ENCODE measurements around the gene TVP23C.
A peak's percentile ranks its signal among the peaks of the same experiment; 100 is the strongest.
"Not testable (repeated sequence)": the region's sequence is repeated elsewhere in the genome, so short reads cannot be mapped to it uniquely, and the experiment has no call there.

TVP23C gene

GRCh38 chr17:15563375-15563857 is at the start of gene TVP23C:
TVP23C (minus strand) TSS chr17:15563483; CDS start chr17:15563448, 35 bp downstream.
- peak; percentile 78 for DNase-seq (ENCODE audit: low read depth, low spot score)

DNA sequence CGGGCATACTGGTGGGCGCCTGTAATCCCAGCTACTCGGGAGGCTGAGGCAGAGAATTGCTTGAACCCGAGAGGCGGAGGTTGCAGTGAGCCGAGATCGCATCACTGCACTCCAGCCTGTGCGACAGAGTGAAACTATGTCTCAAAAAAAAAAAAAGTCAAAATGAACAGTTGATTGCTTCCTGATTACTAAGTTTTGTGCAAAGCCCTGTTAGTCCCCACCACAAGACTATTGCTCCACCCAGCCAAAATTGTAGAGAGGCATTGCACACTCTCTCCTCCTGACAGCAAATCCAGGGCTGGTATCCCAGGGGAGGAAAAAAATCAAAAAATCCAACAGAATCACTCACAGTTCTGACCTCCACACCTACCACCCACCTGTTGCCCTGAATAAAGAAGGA is 29.7 kb upstream of the TVP23C start:
- not testable (repeated sequence) for DNase-seq (ENCODE audit: low read depth, low spot score)

GRCh38 chr17:15591986-15592385 is 28.7 kb upstream of the TVP23C start:
- peak; percentile 56 for DNase-seq (ENCODE audit: low read depth, low spot score)

GRCh38 chr17:15590844-15591243 is 27.6 kb upstream of the TVP23C start:
- not testable (repeated sequence) for DNase-seq (ENCODE audit: low read depth, low spot score)

DNA sequence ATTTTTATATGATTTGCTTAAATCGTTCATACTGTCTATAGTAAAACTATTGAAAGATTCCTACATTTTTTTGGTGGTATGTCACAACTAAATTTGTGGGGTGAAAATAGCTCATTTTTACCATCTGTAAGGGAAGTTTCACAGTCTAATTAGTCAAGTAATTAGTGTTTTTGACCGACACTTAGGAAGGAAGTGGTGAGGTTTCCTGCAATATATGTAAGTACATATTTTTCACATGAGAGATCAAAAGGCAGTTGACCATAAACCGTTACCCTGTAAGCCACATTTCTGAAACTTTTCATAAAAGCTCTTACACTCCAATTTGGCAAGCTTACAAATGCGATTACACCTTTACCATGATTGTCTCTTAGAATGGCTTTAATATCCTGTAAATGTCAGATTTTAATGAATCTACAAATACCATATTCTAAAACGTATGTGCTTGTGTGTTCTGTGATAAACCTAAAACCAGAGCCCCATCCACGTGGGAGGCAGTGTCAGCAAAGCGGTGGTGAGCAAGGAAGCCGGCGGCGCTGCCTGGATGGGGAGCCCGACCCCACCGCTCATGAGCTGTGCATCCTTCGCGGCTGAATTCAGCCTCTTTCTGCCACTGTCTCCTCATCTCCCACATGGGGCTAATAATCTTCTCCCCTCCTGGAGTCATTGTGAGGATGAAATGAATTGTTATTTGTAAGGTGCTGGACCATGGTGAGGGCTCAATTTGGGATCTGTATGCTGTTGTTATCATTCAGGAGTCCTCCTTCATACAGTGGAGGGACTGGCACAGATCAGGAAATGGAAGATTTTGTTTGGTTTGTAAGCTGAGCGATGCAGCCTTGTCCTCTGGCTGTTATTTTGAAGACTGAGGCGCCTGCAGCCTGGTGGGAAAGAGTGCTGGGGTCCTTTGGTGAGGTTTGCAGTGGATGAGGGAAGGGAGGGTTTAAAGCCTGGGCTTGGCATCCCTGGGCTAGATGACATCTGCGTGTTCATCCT is 26.6 kb upstream of the TVP23C start:
- DNase-seq (ENCODE audit: low read depth, low spot score), result not testable (repeated sequence)

GRCh38 chr17:15588017-15588416 is 24.7 kb upstream of the TVP23C start:
- DNase-seq (ENCODE audit: low read depth, low spot score), result not testable (repeated sequence)

- DNase-seq (ENCODE audit: low read depth, low spot score), result not testable (repeated sequence)
These were observed 20.0 kb upstream of the TVP23C start for GRCh38 chr17:15583313-15583712.

- not testable (repeated sequence) for DNase-seq (ENCODE audit: low read depth, low spot score)
These were observed 18.2 kb upstream of the TVP23C start for GRCh38 chr17:15581462-15581861.

- DNase-seq (ENCODE audit: low read depth, low spot score), result not testable (repeated sequence)
These were observed 13.6 kb upstream of the TVP23C start for GRCh38 chr17:15576848-15577247.

- not testable (repeated sequence) for DNase-seq (ENCODE audit: low read depth, low spot score)
These were observed 11.4 kb upstream of the TVP23C start for GRCh38 chr17:15574660-15575059.

DNA sequence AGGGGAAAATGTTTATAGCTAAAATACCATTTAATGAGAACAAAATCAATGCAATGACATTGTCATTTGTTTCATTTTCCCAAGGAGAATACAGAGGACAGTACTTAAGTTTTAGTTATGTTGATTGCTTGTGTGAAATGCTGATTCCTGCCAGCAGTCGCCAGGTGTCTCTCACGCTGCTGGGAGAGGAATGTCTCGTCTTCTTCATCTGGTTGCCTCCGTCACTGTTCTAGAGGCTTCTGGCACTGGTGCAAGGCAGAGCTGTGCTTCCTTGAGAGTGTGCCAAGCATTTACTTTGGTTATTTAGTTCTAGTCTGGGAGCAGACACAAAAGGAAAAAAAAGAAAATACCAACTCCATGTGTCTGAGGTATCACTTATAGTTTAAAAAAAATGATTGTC is 10.6 kb upstream of the TVP23C start:
- DNase-seq (ENCODE audit: low read depth, low spot score), result not testable (repeated sequence)

DNA sequence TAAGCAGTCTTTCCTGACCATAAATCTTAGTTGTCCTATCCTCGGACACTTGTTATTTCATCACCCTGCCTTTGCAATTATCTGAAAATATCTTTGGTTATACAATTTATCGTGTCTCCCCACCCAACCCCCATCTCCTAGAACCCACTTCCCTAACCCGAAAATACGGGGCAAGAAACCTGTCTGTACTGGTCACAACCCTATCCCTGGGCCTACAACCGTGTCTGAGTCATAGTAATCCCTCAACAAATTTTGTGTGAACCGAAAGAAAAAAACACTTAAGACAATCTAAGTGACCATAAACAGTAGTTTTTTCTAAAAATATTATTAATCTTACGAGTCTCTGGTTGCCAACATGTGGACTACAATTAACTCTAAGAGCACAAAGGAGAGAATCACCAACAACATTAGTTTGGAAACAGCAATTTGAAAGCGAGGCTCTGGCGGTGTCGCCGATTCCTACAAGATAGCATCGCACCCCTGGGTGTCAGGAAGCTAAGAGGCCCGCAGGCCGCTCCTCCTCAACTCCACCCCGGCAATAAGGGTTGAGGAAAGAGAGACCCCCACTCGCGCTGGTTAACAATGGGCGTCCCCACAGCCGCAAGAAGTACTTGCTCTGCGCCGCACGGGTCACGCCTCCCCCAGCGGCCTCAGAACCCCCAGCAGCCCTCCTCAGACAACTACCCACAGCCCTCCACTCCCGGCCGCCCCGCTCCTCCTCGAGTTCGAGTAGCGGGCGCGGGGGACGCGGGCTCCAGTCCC is 489 bp downstream of the TVP23C start:
- DNase-seq (ENCODE audit: low read depth, low spot score), result not testable (repeated sequence)

GRCh38 chr17:15561439-15561838 is 1.8 kb downstream of the TVP23C start:
- DNase-seq (ENCODE audit: low read depth, low spot score), result not testable (repeated sequence)

DNA sequence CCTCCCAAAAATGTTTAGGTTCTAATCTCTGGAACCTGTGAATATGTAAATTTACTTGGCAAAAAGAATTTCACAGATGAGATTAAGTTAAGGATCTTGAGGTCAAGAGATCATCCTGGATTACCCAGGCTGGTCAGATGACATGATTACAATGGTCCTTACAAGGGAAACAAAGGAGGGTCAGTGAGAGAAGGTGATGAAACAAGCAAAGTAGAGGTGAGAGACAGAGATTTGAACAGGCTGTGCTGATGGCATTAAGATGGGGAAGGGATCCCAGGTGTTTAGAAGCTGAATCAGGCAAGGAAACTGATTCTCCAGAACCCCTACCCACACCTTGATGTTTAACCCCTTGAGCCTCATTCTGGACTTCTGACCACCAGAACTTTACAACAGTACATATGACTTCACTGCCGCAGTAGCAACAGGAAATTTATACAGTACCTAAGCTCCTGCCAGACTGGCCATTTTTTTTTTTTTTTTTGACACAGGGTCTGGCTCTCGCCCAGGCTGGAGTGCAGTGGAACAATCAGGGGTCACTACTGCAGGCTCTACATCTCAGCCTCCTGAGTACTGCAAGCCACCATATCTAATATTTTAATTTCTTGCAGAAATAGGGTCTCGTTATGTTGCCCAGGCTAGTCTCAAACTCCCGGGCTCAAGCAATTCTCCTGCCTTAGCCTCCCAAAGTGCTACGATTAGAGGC is 4.7 kb downstream of the TVP23C start:
- DNase-seq (ENCODE audit: low read depth, low spot score), result not testable (repeated sequence)

DNA sequence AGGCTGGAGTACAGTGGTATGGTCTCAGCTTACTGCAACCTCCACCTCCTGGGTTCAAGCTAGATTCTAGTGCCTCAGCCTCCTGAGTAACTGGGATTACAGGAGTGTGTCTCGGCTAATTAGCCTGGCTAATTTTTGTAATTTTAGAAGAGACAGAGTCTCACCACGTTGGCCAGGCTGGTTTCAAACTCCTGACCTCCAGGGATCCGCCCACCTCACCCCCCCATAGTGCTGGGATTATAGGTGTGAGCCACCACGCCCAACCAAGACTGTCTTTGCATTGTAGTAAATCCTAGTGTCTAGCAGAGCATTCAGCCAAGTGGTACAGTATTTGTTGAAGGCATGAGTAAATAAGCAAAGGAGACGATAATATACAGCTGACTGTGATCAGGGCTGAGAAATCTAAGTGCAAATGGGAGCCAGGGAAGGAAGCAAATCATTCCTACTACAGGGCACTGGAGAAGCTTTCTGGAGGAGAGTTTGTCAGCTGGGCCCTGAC is 5.9 kb downstream of the TVP23C start:
- not testable (repeated sequence) for DNase-seq (ENCODE audit: low read depth, low spot score)

GRCh38 chr17:15552932-15553331 is 10.4 kb downstream of the TVP23C start:
- DNase-seq (ENCODE audit: low read depth, low spot score), result not testable (repeated sequence)

DNA sequence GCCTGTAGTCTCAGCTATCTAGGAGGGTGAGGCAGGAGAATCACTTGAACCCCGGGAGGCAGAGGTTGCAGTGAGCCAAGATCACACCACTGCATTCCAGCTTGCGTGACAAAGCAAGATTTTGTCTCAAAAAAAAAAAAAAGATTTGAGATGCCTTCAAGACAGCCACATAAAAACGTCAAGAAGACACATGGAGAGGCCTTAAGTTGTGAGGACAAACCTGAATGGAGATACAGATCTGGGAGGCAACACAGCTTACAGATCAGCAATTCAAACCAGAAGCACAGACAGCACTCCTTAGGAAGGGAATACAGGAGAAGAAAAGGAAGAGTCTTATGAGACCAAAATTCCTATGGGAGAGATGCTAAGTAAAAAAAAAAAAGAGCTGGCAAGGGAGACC is 13.7 kb downstream of the TVP23C start:
- DNase-seq (ENCODE audit: low read depth, low spot score), result not testable (repeated sequence)

- DNase-seq (ENCODE audit: low read depth, low spot score), result not testable (repeated sequence)
These were observed 16.7 kb downstream of the TVP23C start for GRCh38 chr17:15546604-15547003.

DNA sequence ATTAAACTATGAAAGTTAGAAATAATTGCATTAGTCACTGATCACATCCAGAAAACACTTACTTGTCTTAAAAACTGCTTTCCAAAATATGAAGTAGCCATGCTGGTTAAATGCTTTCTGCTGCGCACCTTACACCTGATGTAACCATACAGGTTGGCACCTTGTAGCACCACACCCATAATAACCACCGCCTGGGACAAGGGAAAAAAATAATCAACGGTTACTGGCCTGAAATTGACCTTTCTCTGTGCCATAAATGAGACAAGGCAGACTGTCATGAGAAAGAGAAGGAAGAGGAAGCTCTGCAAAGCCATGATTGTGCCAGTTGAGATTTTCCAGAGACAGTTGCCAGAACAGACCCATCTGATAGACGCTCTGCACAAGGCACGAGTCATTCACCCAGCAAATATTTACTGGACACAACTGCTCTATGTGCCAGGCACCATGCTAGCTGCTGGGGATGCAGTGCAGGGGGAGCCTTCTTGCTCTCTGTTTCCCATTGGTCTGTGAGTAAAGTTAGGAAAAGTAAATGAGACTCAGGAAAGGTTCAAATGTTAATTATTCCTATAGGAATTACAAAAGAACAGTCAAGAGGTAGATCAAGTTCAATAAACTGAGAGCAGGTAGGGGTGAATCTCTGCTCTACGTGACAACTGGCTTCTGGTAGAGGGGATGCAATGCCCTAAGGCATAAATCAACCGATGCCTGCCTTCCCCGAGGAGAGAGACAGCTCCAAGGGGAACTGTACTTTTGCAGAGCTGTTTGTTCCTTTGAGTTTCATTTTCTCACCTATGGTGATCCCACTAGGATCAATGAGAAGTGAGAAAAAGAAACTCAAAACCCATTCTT is 22.7 kb downstream of the TVP23C start:
- DNase-seq (ENCODE audit: low read depth, low spot score), result not testable (repeated sequence)

DNA sequence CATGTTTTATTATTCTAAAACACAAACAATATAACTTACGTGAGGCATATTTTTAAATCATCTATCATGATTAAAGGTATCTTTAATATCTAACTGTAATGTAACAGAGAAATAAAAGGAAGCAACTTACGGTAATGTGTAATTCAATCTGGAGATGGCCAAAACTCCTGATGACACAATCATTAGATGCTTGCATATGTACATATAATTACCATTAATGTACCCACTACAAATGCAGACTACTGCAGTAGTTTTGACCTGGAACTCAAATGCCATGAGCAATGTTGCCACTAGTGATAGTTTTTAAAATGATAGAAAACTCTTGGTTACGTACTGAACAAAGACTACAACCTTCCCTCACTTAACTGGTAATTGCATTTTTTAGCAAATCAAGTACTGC is 30.2 kb downstream of the TVP23C start:
- DNase-seq (ENCODE audit: low read depth, low spot score), result not testable (repeated sequence)
